HUES64 (cell line): ENCODE measurements around the gene C5AR2. TPM values are rescaled to one million over a fixed set of nuclear protein-coding genes. Genes with fewer than 3 reads are reported as not detected.
"Not testable (repeated sequence)": the region's sequence is repeated elsewhere in the genome, so short reads cannot be mapped to it uniquely, and the experiment has no call there.

Source experiments
- H3K27ac ChIP-seq: 2 replicates; pipeline ENCODE4 v1.7.0; 2013; ENCODE audit warnings: low read depth, low read length, inconsistent platforms
- H3K27me3 ChIP-seq: 2 replicates; pipeline ENCODE4 v1.6.1; 2013; ENCODE audit warnings: mild to moderate bottlenecking, low read length; ENCODE audit not compliant: insufficient read depth
- H3K36me3 ChIP-seq: 2 replicates; pipeline ENCODE4 v1.6.1; 2013; ENCODE audit warnings: mild to moderate bottlenecking, low read length; ENCODE audit not compliant: insufficient read depth
- H3K4me1 ChIP-seq: 2 replicates; pipeline ENCODE4 v1.6.1; 2013; ENCODE audit warnings: mild to moderate bottlenecking, low read length, moderate library complexity; ENCODE audit not compliant: insufficient read depth
- H3K4me3 ChIP-seq: 2 replicates; pipeline ENCODE4 v1.5.1; 2013; ENCODE audit warnings: mild to moderate bottlenecking, low read length, moderate library complexity
- H3K9ac ChIP-seq: 2 replicates; pipeline ENCODE4 v1.6.1; 2013; ENCODE audit warnings: mild to moderate bottlenecking, low read depth, low read length
- H3K9me3 ChIP-seq: 2 replicates; pipeline ENCODE4 v1.6.1; 2013; ENCODE audit warnings: low read depth, low read length; ENCODE audit not compliant: insufficient read depth
- WGBS: fragments of 150-250, 120-280 bp; methylation state at CpG from one replicate; pipeline ENCODE4 v1.1.7; 2013; ENCODE audit warnings: missing lambda C conversion rate; 5-methylcytosine and 5-hydroxymethylcytosine counted together
- polyA plus RNA-seq, 2 experiments: library from polyadenylated mRNA; stranded (reverse); fragments of 50-300 nt; gene quantifications; one replicate each; pipeline ENCODE4 v1.2.3, GENCODE V29; 2013

The C5AR2 gene
- polyA plus RNA-seq (2013, experiment 1 of 2) = not detected
- polyA plus RNA-seq (2013, experiment 2 of 2) = not detected

GRCh38 chr19:47331931-47332547 lies at the start of gene C5AR2:
TSS of gene C5AR2 (plus strand) at chr19:47332175. CDS start at chr19:47340800, 8,625 bp downstream.
- Histone ChIP-seq H3K9ac (no peak within 1 kb of the TSS), H3K36me3 (no peaks in the 10 kb centered on the region), H3K9me3 (no peaks in the 10 kb centered on the region), H3K4me3 (no peak within 1 kb of the TSS), H3K4me1 (no peaks in the 10 kb centered on the region), H3K27me3 (no peaks in the 10 kb centered on the region), H3K27ac (no peak within 1 kb of the TSS)
- WGBS = 85% methylated on average over 18 of the region's 18 CpGs

- Histone ChIP-seq H3K4me3 (no peak overlapping the region), H3K27ac (no peak overlapping the region), H3K27me3 (no peaks in the 10 kb centered on the region), H3K36me3 (no peaks in the 10 kb centered on the region), H3K4me1 (no peaks in the 10 kb centered on the region), H3K9ac (no peak overlapping the region), H3K9me3 (no peaks in the 10 kb centered on the region)
- WGBS = 92% methylated on average over 10 of the region's 10 CpGs
These were observed 48.4 kb upstream of the C5AR2 start for GRCh38 chr19:47283405-47284059.

GRCh38 chr19:47284324-47284899 lies 47.6 kb upstream of the C5AR2 start:
- no peak overlapping the region for H3K9ac ChIP-seq
- 0 out of 2 replicates have a peak, but pooled peaks cover 4% of the 10 kb centered on the region for H3K9me3 ChIP-seq
- WGBS = 41% methylated on average over 7 of the region's 9 CpGs

DNA sequence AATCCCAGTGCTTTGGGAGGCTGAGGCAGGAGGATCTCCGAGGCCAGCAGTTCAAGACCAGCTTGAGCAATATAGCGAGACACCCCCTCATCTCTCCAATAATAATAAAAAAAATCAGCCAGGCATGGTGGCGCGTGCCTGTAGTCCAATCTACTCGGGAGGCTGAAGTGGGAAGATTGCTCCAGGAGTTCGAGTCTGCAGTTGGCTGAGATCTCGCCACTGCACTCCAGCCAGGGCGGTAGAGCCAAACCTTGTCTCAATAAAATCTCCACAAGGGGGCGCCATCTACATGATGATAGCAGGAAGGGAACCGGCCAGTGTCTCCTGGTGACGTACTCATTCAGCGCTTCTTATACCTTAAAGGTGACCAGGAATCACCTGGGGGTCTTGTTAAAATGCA lies 35.9 kb upstream of the C5AR2 start:
- Histone ChIP-seq H3K9ac (no peak overlapping the region), H3K27ac (no peak overlapping the region), H3K4me1 (no peaks in the 10 kb centered on the region), H3K27me3 (no peaks in the 10 kb centered on the region), H3K36me3 (no peaks in the 10 kb centered on the region), H3K9me3 (no peaks in the 10 kb centered on the region), H3K4me3 (no peak overlapping the region)
- 24% methylated on average over 12 of the region's 12 CpGs for WGBS

More at GRCh38 chr19:47284324-47284899, 47.6 kb upstream of the C5AR2 start:
- no peaks in the 10 kb centered on the region for H3K36me3 ChIP-seq
- H3K4me1 ChIP-seq = no peaks in the 10 kb centered on the region
- no peaks in the 10 kb centered on the region for H3K27me3 ChIP-seq
- H3K27ac ChIP-seq = no peak overlapping the region
- H3K4me3 ChIP-seq = no peak overlapping the region

DNA sequence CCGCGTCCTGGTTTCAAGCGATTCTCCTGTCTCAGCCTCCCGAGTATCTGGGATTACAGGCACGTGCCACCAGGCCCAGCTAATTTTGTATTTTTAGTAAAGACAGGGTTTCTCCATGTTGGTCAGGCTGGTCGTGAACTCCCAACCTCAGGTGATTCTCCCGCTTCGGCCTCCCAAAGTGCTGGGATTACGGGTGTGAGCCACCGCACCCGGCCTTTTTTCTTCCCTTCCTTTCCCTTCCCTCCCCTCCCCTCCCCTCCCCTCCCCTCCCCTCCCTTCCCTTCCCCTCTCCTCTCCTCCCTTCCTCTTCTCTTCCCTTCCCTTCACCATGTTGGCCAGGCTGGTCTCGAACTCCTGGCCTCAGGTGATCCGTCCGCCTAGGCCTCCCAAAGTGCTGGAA lies 31.1 kb upstream of the C5AR2 start:
- H3K4me3 ChIP-seq, H3K4me1 ChIP-seq, H3K9ac ChIP-seq, H3K36me3 ChIP-seq, H3K9me3 ChIP-seq, H3K27ac ChIP-seq, H3K27me3 ChIP-seq: not testable (repeated sequence)
- 92% methylated on average over 12 of the region's 14 CpGs for WGBS

- no peaks in the 10 kb centered on the region for H3K9me3 ChIP-seq
- no peaks in the 10 kb centered on the region for H3K36me3 ChIP-seq
- WGBS = 95% methylated on average over 9 of the region's 10 CpGs
- no peaks in the 10 kb centered on the region for H3K4me1 ChIP-seq
- no peaks in the 10 kb centered on the region for H3K27me3 ChIP-seq
- H3K9ac ChIP-seq = no peak overlapping the region
- H3K27ac ChIP-seq = no peak overlapping the region
- H3K4me3 ChIP-seq = no peak overlapping the region
These were observed 29.7 kb upstream of the C5AR2 start for GRCh38 chr19:47302249-47302648.

GRCh38 chr19:47303966-47304365 lies 28.0 kb upstream of the C5AR2 start:
- H3K9me3 ChIP-seq = no peaks in the 10 kb centered on the region

DNA sequence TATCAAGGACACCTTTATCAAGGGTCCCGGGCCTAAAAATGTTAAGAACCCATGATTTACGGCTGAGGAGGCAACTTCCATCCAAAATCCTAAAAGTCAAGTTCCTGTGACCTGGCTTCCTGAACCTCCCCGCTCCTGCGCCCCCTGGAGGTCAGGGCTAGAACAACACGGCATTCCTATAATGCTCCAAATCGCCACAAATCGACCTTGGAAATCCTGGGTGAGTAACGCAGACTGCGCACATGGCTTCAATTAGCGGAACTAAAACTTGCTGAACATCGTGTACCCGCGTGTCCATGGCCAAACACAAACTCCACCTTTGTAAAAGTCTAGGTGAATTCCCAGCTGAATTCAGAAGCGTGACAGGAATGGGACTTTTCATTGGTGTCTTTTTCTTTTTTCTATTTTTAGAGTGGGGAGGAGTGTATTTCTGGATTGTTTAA lies 26.6 kb upstream of the C5AR2 start:
- H3K27me3 ChIP-seq = no peaks in the 10 kb centered on the region
- H3K4me1 ChIP-seq = no peaks in the 10 kb centered on the region
- WGBS = 15% methylated on average over 13 of the region's 14 CpGs
- no peaks in the 10 kb centered on the region for H3K36me3 ChIP-seq
- H3K4me3 ChIP-seq = no peak overlapping the region
- no peaks in the 10 kb centered on the region for H3K9me3 ChIP-seq
- H3K9ac ChIP-seq = no peak overlapping the region
- H3K27ac ChIP-seq = no peak overlapping the region

More at GRCh38 chr19:47303966-47304365, 28.0 kb upstream of the C5AR2 start:
- Histone ChIP-seq H3K4me1 (no peaks in the 10 kb centered on the region), H3K27ac (no peak overlapping the region), H3K4me3 (no peak overlapping the region), H3K9ac (no peak overlapping the region), H3K36me3 (no peaks in the 10 kb centered on the region), H3K27me3 (no peaks in the 10 kb centered on the region)
- 97% methylated on average over 5 of the region's 6 CpGs for WGBS

- no peak overlapping the region for H3K27ac ChIP-seq
These were observed 25.7 kb upstream of the C5AR2 start for GRCh38 chr19:47306303-47306702.

GRCh38 chr19:47309038-47309437 lies 22.9 kb upstream of the C5AR2 start:
- Histone ChIP-seq H3K36me3 (no peaks in the 10 kb centered on the region), H3K9me3 (no peaks in the 10 kb centered on the region), H3K9ac (no peak overlapping the region), H3K4me3 (no peak overlapping the region), H3K4me1 (no peaks in the 10 kb centered on the region), H3K27me3 (no peaks in the 10 kb centered on the region), H3K27ac (no peak overlapping the region)
- WGBS = 90% methylated on average over 8 of the region's 8 CpGs

More at GRCh38 chr19:47306303-47306702, 25.7 kb upstream of the C5AR2 start:
- Histone ChIP-seq H3K36me3 (no peaks in the 10 kb centered on the region), H3K4me3 (no peak overlapping the region), H3K9ac (no peak overlapping the region), H3K4me1 (no peaks in the 10 kb centered on the region), H3K9me3 (no peaks in the 10 kb centered on the region), H3K27me3 (no peaks in the 10 kb centered on the region)
- WGBS = 90% methylated on average over 3 of the region's 3 CpGs

GRCh38 chr19:47309608-47310007 lies 22.4 kb upstream of the C5AR2 start, which contains the start of gene C5AR1:
TSS of gene C5AR1 (plus strand) at chr19:47309861. CDS start at chr19:47309896, 35 bp downstream.
- Histone ChIP-seq H3K9ac (no peak within 1 kb of the TSS), H3K9me3 (no peaks in the 10 kb centered on the region), H3K27ac (no peak within 1 kb of the TSS), H3K36me3 (no peaks in the 10 kb centered on the region), H3K4me3 (no peak within 1 kb of the TSS), H3K27me3 (no peaks in the 10 kb centered on the region), H3K4me1 (no peaks in the 10 kb centered on the region)
- 71% methylated on average over 12 of the region's 12 CpGs for WGBS
